NCI-H2107 treated with DMSO at 0.1 percent for 48 hours (cell line): Measurements from ENCODE around the gene MNT.
A peak's percentile ranks its signal among the peaks of the same experiment; 100 is the strongest.

Experiments used
- DNase-seq: peaks from one replicate; lab custom pipeline; 2025; ENCODE audit not compliant: unreplicated experiment; lab: John Stamatoyannopoulos, UW

MNT gene

GRCh38 chr17:2396568-2397246 lies 4.2 kb downstream of the MNT start:
- peak; percentile 60 for DNase-seq

- peak; percentile 4 for DNase-seq
Measured at GRCh38 chr17:2396192-2396567, 4.7 kb downstream of the MNT start.

GRCh38 chr17:2395258-2396181 lies 5.3 kb downstream of the MNT start:
- DNase-seq, result no peak

GRCh38 chr17:2394775-2395201 lies 6.1 kb downstream of the MNT start:
- no peak for DNase-seq

DNA sequence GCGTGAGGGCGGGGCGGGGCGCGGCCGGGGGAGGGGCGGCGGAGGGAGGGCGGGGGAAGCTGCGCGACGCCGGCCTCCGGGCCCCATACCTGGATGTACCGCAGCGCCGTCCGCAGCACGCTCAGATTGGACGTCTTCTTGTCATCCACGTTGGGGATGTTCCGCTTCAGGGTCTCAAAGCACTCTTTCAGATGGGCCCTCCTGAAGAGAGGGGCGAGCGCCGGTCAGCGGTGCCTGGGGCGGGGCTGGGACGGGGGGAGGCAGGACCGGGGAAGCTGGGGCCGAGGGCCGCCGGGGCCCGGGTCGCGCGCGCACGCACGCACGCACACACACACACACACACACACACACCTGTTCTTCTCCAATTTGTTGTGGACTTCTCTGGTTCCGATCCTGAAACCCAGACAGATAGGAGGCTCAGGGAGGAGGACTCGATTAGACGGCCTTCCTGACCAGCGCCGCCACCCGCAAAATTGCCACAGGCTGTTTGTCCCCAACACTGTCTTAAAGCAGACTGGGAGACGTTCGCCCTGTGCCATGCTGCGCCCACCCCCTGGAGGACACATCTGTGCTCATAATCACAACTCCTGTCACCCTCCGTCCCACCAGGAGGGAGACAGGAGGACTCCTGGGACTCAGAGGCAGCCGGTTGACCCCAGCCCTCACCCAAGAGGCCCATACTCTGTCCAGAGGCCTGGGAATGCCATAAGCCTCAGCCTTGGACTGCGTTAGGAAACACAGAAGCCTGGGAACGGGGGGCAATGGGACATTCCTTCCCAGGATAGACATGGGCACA lies 6.7 kb downstream of the MNT start:
- no peak for DNase-seq

- peak; percentile 16 for DNase-seq
Measured at GRCh38 chr17:2393174-2393953, 7.5 kb downstream of the MNT start.

GRCh38 chr17:2392252-2393173 lies 8.3 kb downstream of the MNT start:
- DNase-seq, result peak; percentile 37

- DNase-seq, result no peak
Measured at GRCh38 chr17:2391597-2392251, 9.1 kb downstream of the MNT start.

- no peak for DNase-seq
Measured at GRCh38 chr17:2390199-2390836, 10.5 kb downstream of the MNT start.

DNA sequence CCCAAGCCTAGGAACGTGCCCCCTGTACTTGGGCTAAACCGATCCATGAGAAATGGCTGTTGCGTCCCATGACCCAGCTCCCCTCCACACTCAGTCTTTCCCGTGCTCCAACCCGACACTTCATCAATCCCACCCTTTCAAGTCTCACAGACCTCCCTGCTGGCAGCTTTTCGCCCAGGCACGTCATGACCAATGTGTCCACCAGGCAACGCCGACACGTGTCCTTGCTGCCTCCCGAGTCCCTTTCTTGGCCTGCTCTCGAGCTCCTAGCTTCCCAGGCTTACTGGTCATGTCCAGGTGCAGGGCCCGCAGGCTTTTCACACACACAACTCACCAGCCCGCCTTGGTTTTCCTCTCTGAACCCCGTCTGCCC lies 12.2 kb downstream of the MNT start:
- DNase-seq, result no peak

GRCh38 chr17:2388020-2388682 lies 12.7 kb downstream of the MNT start:
- peak; percentile 14 for DNase-seq

GRCh38 chr17:2387086-2388019 lies 13.5 kb downstream of the MNT start:
- no peak for DNase-seq

GRCh38 chr17:2386400-2387085 lies 14.3 kb downstream of the MNT start:
- no peak for DNase-seq

DNA sequence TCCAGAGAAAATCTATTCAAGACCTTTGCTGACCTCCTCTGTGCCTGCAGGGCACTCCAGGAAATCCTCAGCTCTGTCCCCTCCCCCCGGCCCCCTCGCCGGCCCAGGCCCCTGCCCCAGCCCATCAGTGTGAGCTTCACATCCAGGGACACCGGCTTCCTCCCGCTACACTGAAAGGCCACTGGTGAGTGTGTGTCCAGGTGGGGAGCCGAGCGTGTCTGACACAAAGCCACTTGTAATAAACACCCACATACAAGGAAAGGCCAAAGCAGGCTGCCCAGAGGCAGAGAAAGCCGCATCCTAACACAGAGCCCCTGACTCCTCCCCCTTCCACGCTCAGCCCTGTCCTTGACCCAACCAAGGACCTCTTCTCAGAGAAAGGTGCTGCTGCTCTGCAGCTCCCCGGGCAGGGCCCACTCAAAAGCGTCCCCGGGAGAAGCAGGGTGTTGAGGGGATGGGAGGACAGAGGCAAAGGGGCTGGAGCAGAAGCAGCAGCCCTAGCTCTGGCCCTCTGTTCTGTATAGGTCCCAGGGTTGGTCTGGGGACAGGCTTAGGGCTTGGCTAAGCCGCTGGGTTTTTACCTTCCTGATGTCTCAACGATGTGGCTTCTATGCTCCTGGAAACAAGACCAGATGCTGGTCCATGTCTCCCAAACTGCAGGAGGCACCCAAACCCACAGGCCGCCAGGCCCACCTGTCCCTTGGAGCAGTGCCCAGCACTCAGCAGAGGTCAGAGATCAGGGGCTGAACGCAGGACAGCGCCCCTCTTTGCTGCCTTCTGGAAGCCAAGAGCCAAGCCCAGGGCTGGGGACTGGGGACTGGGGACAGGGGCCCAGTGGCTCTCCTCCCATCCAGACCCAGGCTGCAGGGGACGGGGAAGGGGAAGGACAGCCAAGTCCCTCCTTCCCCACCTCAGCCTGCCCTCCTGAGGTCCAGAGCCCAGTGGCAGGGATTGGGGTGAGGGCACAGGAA lies 15.3 kb downstream of the MNT start:
- DNase-seq, result no peak

- DNase-seq, result no peak
Measured at GRCh38 chr17:2384439-2385127, 16.3 kb downstream of the MNT start.
